ENCODE data around the gene FGGY.
"Not testable (repeated sequence)": the region's sequence is repeated elsewhere in the genome, so short reads cannot be mapped to it uniquely, and the experiment has no call there.

Gene FGGY, protein sequence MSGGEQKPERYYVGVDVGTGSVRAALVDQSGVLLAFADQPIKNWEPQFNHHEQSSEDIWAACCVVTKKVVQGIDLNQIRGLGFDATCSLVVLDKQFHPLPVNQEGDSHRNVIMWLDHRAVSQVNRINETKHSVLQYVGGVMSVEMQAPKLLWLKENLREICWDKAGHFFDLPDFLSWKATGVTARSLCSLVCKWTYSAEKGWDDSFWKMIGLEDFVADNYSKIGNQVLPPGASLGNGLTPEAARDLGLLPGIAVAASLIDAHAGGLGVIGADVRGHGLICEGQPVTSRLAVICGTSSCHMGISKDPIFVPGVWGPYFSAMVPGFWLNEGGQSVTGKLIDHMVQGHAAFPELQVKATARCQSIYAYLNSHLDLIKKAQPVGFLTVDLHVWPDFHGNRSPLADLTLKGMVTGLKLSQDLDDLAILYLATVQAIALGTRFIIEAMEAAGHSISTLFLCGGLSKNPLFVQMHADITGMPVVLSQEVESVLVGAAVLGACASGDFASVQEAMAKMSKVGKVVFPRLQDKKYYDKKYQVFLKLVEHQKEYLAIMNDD

GRCh38 chr1:59296358-59297256, at the start of gene FGGY:
Gene FGGY, plus strand, starts transcription at chr1:59297094. Its CDS starts 24,456 bp downstream, at chr1:59321550.
- H3K4me3 Mint-ChIP-seq: peak within 1 kb of the TSS; percentile 94 to 95
- H3K4me1 Mint-ChIP-seq: peaks cover 25 to 44% of the 10 kb centered on the region in 2 donors
- H3K27ac Mint-ChIP-seq: peak within 1 kb of the TSS; percentile 98
- peak; percentile 95 for DNase-seq
- peak; percentile 91 to 94 for ATAC-seq (replicated peaks)
- peaks cover 6 to 10% of the 10 kb centered on the region in 2 donors for H3K36me3 Mint-ChIP-seq
- no peaks in the 10 kb centered on the region for H3K27me3 Mint-ChIP-seq
- H3K9me3 Mint-ChIP-seq: peaks cover 0 to 4% of the 10 kb centered on the region in 2 donors

DNA sequence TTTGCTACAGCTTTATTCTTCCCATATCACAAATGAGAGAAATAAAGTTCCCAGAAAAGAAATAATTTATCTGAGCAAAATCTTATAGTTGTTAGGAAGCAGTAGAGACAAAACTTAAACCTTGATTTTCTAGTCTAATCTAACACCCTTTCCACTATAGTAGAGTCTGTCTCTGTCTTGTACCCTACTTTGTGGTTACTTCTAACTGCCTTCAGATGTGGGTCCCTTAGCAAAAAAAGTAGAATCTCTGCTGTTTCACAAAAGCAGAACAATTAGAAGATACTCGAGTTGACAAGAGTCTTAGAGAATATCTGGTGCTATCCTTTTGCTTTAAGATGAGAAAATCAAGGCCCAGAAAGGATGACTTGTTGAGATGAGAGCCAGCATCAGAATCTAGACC, 48.1 kb upstream of the FGGY start:
- Mint-ChIP-seq H3K27ac (no peak overlapping the region), H3K27me3 (peaks cover 3 to 6% of the 10 kb centered on the region in 2 donors)
- no peak for DNase-seq

GRCh38 chr1:59249396-59250137, 47.3 kb upstream of the FGGY start:
- no peaks in the 10 kb centered on the region for H3K4me1 Mint-ChIP-seq
- H3K9me3 Mint-ChIP-seq: peaks cover 8 to 13% of the 10 kb centered on the region in 2 donors
- peaks cover 2 to 13% of the 10 kb centered on the region in 2 donors for H3K36me3 Mint-ChIP-seq
- ATAC-seq (replicated peaks) (no peak), DNase-seq (no peak)
- H3K4me3 Mint-ChIP-seq: no peak overlapping the region
- no peak overlapping the region for H3K27ac Mint-ChIP-seq
- peaks cover 3 to 6% of the 10 kb centered on the region in 2 donors for H3K27me3 Mint-ChIP-seq

More for the DNA sequence above, 48.1 kb upstream of the FGGY start:
- Mint-ChIP-seq H3K4me3 (no peak overlapping the region), H3K4me1 (no peaks in the 10 kb centered on the region), H3K9me3 (peaks cover 10 to 16% of the 10 kb centered on the region in 2 donors), H3K36me3 (peaks cover 2 to 13% of the 10 kb centered on the region in 2 donors)
- ATAC-seq (replicated peaks): no peak

DNA sequence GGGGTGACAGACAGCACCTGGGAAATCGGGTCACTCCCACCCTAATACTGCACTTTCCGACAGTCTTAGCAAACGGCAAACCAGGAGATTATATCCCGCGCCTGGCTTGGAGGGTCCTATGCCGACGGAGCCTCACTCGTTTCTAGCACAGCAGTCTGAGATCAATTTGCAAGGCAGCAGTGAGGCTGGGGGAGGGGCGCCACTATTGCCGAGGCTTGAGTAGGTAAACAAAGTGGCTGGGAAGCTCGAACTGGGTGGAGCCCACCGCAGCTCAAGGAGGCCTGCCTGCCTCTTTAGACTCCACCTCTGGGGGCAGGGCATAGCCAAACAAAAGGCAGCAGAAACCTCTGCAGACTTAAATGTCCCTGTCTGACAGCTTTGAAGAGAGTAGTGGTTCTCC, 45.8 kb upstream of the FGGY start:
- H3K4me3 Mint-ChIP-seq; H3K4me1 Mint-ChIP-seq; H3K27ac Mint-ChIP-seq; H3K9me3 Mint-ChIP-seq; ATAC-seq (replicated peaks); H3K27me3 Mint-ChIP-seq; DNase-seq; H3K36me3 Mint-ChIP-seq: not testable (repeated sequence)

DNA sequence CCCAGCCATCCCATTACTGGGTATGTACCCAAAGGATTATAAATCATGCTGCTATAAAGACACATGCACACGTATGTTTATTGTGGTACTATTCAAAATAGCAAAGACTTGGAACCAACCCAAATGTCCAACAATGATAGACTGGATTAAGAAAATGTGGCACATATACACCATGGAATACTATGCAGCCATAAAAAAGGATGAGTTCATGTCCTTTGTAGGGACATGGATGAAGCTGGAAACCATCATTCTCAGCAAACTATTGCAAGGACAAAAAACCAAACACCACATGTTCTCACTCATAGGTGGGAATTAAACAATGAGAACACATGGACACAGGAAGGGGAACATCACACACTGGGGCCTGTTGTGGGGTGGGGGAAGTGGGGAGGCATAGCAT, 40.5 kb upstream of the FGGY start:
- H3K4me1 Mint-ChIP-seq, H3K36me3 Mint-ChIP-seq: not testable (repeated sequence)

DNA sequence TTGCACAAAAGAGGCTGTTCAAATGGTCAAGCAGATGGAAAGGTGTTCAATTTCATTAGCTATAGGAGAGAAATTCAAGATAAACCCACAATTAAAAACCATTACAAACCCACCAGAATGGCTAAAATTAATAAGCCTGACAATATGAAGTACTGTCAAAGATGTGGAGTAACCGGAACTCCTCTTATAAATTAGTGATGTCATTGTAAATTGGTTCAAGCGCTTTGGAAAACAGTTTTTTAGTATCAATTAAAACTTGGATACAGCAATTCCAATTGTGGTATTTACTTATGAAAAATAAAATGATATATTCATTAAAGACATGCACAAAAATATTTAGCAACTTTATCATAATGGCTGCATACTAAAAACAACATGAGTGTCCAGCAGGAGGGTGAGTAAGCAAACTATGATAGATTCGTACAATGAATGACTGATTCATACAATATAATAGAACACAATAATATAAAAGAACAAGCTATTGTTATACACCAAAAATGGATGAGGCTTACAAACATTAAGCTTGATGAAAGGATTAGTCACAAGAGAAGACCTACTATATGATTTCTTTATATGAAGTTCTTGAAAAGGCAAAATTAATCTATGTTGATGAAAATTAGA, 38.4 kb upstream of the FGGY start:
- Mint-ChIP-seq H3K4me3 (no peak overlapping the region), H3K9me3 (no peaks in the 10 kb centered on the region), H3K27ac (no peak overlapping the region), H3K4me1 (peaks cover 7% of the 10 kb centered on the region in 2 donors), H3K36me3 (no peaks in the 10 kb centered on the region), H3K27me3 (no peaks in the 10 kb centered on the region)
- DNase-seq: no peak
- ATAC-seq (replicated peaks): no peak

More for the DNA sequence above, 40.5 kb upstream of the FGGY start:
- not testable (repeated sequence) for H3K9me3 Mint-ChIP-seq; H3K4me3 Mint-ChIP-seq; H3K27me3 Mint-ChIP-seq; DNase-seq; H3K27ac Mint-ChIP-seq; ATAC-seq (replicated peaks)

DNA sequence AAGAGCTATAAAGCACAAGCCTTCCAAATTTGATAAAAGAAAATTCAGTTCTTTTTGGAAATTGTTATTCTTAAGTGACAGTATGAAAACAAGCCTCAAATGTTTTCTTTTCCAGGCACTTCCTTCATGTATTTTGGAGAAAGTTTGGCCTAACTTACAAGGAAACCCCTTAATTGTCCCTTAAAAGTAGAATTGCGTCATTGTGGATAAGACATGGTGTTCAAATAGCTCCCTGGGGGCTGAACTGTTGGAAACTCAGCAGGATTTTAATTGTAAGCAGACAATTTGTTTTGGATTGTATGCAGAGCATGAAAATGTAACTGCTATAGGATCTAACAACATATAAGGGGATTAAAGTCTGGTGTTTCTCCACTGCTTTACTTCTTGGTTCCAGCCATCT, 35.4 kb upstream of the FGGY start:
- Mint-ChIP-seq H3K4me1 (peaks cover 18 to 29% of the 10 kb centered on the region in 2 donors), H3K9me3 (peaks cover 0 to 6% of the 10 kb centered on the region in 2 donors), H3K4me3 (no peak overlapping the region), H3K27ac (no peak overlapping the region), H3K27me3 (no peaks in the 10 kb centered on the region), H3K36me3 (peaks cover 4 to 11% of the 10 kb centered on the region in 2 donors)
- no peak for DNase-seq
- no peak for ATAC-seq (replicated peaks)

GRCh38 chr1:59262631-59263030, 34.3 kb upstream of the FGGY start:
- no peak overlapping the region for H3K4me3 Mint-ChIP-seq
- ATAC-seq (replicated peaks) (no peak), DNase-seq (no peak)
- H3K27ac Mint-ChIP-seq: no peak overlapping the region
- H3K4me1 Mint-ChIP-seq: peaks cover 26 to 40% of the 10 kb centered on the region in 2 donors
- no peaks in the 10 kb centered on the region for H3K27me3 Mint-ChIP-seq
- H3K36me3 Mint-ChIP-seq: peaks cover 4 to 11% of the 10 kb centered on the region in 2 donors
- H3K9me3 Mint-ChIP-seq: peaks cover 0 to 6% of the 10 kb centered on the region in 2 donors

DNA sequence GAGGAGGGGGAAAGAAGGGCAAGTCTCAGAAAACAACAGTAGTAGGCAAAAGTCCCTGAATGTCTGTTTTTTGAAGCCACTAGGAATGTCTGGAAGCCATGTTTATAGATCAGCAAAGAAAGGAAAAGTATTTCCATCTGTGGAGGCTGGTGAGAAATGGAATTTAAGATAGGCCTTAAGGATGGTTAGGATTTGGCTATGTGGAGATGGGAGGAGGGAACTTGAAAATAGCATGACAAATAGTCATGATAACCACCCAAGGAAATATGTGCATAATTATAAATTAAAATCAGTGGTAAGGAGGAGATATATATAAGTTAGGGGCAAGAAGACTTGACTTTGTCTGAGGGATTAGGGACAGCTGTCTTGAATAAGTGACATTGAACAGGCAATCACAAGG, 33.8 kb upstream of the FGGY start:
- Mint-ChIP-seq H3K4me3 (no peak overlapping the region), H3K27ac (peak overlapping the region; percentile 47), H3K9me3 (peaks cover 0 to 8% of the 10 kb centered on the region in 2 donors), H3K27me3 (no peaks in the 10 kb centered on the region), H3K4me1 (peaks cover 30 to 45% of the 10 kb centered on the region in 2 donors), H3K36me3 (peaks cover 4 to 16% of the 10 kb centered on the region in 2 donors)
- no peak for ATAC-seq (replicated peaks)
- no peak for DNase-seq

DNA sequence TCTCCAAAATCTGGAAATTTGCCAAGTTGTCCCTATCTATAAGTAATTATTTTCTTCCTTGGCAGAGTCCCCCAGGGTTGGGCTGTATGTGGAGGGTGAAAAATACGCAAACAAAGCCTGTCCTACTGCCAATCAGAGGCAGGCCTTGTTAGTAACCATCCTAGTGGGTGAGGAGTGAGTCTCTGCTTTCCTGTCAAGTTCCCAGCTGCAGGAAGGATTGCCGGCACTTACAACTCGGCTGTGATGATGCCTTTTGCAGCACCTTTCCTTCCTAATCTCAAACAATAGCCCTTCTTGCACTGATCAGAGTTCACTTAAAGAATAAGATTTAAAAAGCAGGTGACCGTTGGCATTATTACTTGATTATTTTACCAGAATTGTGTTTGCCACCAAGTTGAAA, 31.3 kb upstream of the FGGY start:
- H3K4me1 Mint-ChIP-seq: peaks cover 42 to 61% of the 10 kb centered on the region in 2 donors
- peaks cover 6 to 12% of the 10 kb centered on the region in 2 donors for H3K9me3 Mint-ChIP-seq
- peaks cover 4 to 22% of the 10 kb centered on the region in 2 donors for H3K36me3 Mint-ChIP-seq
- no peak for ATAC-seq (replicated peaks)
- no peaks in the 10 kb centered on the region for H3K27me3 Mint-ChIP-seq
- H3K27ac Mint-ChIP-seq: peak overlapping the region; percentile 87
- no peak for DNase-seq
- H3K4me3 Mint-ChIP-seq: no peak overlapping the region

DNA sequence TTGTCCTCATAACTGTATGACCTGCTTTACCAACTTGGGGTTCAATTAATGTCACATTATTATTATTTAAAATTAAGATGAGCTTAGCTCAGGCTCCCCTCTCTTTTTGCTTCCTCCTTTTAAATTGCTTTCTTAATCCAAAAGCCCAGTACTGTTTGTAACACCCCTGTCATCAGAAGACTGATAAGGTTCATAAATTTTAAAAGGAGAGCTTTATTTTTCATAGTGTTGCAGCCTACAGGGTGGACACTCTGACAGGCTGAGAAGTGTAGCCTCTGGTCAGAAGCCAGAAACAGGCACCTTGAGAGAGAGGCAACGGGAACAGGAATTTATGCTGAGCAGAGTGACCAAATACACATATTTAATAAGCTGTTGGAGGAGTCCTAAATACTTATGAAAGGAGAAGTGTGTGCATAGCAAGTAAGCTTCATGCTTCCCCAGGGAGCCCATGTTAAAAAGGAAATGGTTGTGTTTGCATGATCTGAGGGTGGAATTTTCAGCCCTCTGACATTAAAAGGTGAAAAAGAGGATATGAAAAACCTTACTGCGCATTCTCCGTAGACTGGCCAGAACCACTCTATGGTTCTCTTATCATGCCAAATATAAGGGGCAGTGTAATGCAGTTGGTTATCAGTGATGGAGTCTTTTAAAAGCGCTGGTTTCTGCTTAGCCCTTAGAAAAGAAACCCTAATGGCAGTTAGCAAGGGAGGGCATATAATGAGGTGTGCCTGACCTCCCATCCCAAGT, 30.5 kb upstream of the FGGY start:
- Mint-ChIP-seq H3K4me3 (peak overlapping the region; percentile 35 to 52), H3K36me3 (peaks cover 4 to 22% of the 10 kb centered on the region in 2 donors), H3K9me3 (peaks cover 6 to 12% of the 10 kb centered on the region in 2 donors), H3K27me3 (no peaks in the 10 kb centered on the region), H3K4me1 (peaks cover 42 to 61% of the 10 kb centered on the region in 2 donors), H3K27ac (peak overlapping the region; percentile 97)
- ATAC-seq (replicated peaks) (peak; percentile 94 to 95), DNase-seq (peak; percentile 71)

GRCh38 chr1:59266927-59267293, 30.0 kb upstream of the FGGY start:
- Mint-ChIP-seq H3K27me3 (no peaks in the 10 kb centered on the region), H3K27ac (peak overlapping the region; percentile 97), H3K4me3 (peak overlapping the region in 1 of 2 donors; percentile 4), H3K36me3 (peaks cover 4 to 22% of the 10 kb centered on the region in 2 donors), H3K9me3 (peaks cover 6 to 12% of the 10 kb centered on the region in 2 donors), H3K4me1 (peaks cover 42 to 67% of the 10 kb centered on the region in 2 donors)
- DNase-seq (no peak), ATAC-seq (replicated peaks) (peak; percentile 57 to 60)

DNA sequence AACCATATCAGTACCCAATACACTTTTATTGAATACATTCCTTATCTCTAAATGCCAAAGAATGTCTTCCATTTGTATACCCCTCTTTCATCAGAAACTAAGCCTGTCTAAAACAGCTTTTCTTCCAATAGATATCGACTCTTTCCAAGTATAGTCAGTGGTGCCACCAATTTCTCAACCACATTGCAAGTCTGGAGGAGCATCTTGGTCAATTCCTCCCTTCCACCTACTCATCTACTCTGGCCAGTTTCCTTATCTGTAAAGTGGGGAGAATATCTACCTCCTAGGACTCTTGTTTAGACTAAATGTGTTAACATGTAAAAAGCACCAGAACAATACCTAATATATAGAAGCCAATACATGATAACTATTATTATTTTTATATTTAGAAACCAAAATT, 28.5 kb upstream of the FGGY start:
- DNase-seq (no peak), ATAC-seq (replicated peaks) (no peak)
- Mint-ChIP-seq H3K9me3 (peaks cover 6 to 12% of the 10 kb centered on the region in 2 donors), H3K27ac (peak overlapping the region; percentile 97), H3K27me3 (no peaks in the 10 kb centered on the region), H3K4me3 (no peak overlapping the region), H3K36me3 (peaks cover 4 to 22% of the 10 kb centered on the region in 2 donors), H3K4me1 (peaks cover 47 to 81% of the 10 kb centered on the region in 2 donors)

Data from stimulated activated naive B cell treated with anti-CD40 and anti-IgM and Interleukin-4, amounts not matched to agents 10 μg/mL and 1 μg/mL and 100 μg/mL, for 72 hours (primary cell).